Measurements from ENCODE around the gene NAT10.

Gene NAT10

DNA sequence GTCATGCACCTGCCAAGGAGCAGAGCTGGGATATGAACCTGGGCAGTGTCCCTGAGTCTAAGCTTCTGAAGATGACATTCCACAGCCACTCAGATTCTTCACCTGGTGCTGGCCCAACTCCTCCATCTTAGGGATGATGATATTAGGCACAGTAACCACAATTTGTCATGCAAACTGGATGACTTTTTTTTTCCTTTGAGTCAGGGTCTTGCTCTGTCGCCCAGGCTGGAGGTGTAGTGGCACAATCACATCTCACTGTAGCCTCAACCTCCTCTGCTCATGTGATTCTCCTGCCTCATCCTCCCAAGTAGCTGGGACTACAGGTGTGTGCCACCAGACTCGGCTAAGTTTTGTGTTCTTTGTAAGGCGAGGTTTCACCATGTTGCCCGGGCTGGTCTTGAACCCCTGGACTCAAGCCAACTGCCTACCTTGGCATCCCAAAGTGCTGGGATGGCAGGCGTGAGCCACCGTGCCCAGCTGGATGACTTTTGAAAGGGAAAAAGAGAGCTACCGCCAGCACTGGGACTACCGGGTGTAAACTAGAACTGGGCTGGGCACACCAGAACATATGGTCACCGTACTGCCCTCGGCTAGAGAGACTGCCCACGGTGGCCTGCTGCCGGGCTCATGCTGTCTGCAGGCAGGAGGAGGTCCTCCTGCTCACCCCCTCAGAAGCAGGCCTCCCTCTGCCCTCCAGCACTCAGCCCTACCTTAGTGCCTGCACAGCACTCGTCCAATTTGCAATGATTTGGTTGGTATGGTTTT is 77.7 kb downstream of the NAT10 start:
- Histone ChIP-seq H3K4me3 (ENCODE audit: low read depth, low read length, poor library complexity, severe bottlenecking) (no peak overlapping the region), H3K79me2 (ENCODE audit: insufficient read depth, low read length) (no peaks in the 10 kb centered on the region), H3K9ac (ENCODE audit: low read length) (no peak overlapping the region), H3K9me3 (ENCODE audit: low read length) (no peaks in the 10 kb centered on the region), H3K36me3 (ENCODE audit: insufficient read depth, low read length) (no peaks in the 10 kb centered on the region), H4K20me1 (ENCODE audit: insufficient read depth, low read length) (no peaks in the 10 kb centered on the region), H3K27me3 (ENCODE audit: insufficient read depth, low read length) (no peaks in the 10 kb centered on the region), H3F3A (ENCODE audit: insufficient read depth, low read length) (no peaks in the 10 kb centered on the region), H3K4me1 (ENCODE audit: insufficient read depth, low read length, severe bottlenecking) (no peaks in the 10 kb centered on the region), H2AFZ (ENCODE audit: low read length) (no peak overlapping the region), H3K27ac (ENCODE audit: low read depth, low read length, poor library complexity, severe bottlenecking) (no peak overlapping the region), H3K9me2 (ENCODE audit: low read depth, low read length) (no peaks in the 10 kb centered on the region), H3K4me2 (ENCODE audit: low read length) (no peak overlapping the region)
- no peak for TF ChIP-seq EZH2 (IDR thresholded peaks at IDR 0.05; ENCODE audit: borderline replicate concordance, low read length)
- TF ChIP-seq, protein P1, sequence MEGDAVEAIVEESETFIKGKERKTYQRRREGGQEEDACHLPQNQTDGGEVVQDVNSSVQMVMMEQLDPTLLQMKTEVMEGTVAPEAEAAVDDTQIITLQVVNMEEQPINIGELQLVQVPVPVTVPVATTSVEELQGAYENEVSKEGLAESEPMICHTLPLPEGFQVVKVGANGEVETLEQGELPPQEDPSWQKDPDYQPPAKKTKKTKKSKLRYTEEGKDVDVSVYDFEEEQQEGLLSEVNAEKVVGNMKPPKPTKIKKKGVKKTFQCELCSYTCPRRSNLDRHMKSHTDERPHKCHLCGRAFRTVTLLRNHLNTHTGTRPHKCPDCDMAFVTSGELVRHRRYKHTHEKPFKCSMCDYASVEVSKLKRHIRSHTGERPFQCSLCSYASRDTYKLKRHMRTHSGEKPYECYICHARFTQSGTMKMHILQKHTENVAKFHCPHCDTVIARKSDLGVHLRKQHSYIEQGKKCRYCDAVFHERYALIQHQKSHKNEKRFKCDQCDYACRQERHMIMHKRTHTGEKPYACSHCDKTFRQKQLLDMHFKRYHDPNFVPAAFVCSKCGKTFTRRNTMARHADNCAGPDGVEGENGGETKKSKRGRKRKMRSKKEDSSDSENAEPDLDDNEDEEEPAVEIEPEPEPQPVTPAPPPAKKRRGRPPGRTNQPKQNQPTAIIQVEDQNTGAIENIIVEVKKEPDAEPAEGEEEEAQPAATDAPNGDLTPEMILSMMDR (IDR thresholded peaks at IDR 0.05; ENCODE audit: low read length) = no peak

DNA sequence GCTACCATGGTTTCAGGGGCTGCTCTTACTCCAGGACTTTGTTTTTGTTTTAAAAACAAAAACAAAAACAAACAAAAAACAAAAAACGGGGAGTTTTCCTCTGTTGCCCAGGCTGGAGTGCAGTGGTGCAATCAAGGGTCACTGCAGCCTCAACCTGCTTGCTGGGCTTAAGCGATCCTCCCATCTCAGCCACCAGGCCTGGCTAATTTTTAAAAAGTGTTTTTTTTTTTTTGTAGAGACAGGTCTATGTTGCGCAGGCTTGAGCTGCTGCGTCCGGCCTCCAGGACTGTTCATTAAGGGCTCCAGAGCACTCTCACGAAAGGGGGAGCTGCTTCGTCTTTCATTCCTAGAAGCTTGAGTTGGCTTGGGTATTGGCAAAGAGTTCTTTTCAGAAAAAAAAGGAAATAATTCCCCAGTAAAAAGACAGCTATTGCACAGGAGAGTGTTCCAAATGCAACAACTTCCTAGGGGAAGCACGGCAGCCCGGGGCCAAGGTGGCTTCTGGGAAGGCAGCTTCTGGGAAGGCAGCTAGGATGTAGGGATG is 78.5 kb downstream of the NAT10 start:
- Histone ChIP-seq H2AFZ (ENCODE audit: low read length) (no peak overlapping the region), H3K9me3 (ENCODE audit: low read length) (no peaks in the 10 kb centered on the region), H3F3A (ENCODE audit: insufficient read depth, low read length) (no peaks in the 10 kb centered on the region), H3K9me2 (ENCODE audit: low read depth, low read length) (no peaks in the 10 kb centered on the region), H3K9ac (ENCODE audit: low read length) (no peak overlapping the region), H3K79me2 (ENCODE audit: insufficient read depth, low read length) (no peaks in the 10 kb centered on the region), H4K20me1 (ENCODE audit: insufficient read depth, low read length) (no peaks in the 10 kb centered on the region), H3K27ac (ENCODE audit: low read depth, low read length, poor library complexity, severe bottlenecking) (no peak overlapping the region), H3K36me3 (ENCODE audit: insufficient read depth, low read length) (no peaks in the 10 kb centered on the region), H3K4me2 (ENCODE audit: low read length) (no peak overlapping the region), H3K4me1 (ENCODE audit: insufficient read depth, low read length, severe bottlenecking) (no peaks in the 10 kb centered on the region), H3K4me3 (ENCODE audit: low read depth, low read length, poor library complexity, severe bottlenecking) (no peak overlapping the region), H3K27me3 (ENCODE audit: insufficient read depth, low read length) (no peaks in the 10 kb centered on the region)
- no peak for TF ChIP-seq EZH2 (IDR thresholded peaks at IDR 0.05; ENCODE audit: borderline replicate concordance, low read length)
- TF ChIP-seq, protein P1 (IDR thresholded peaks at IDR 0.05; ENCODE audit: low read length) = no peak

DNA sequence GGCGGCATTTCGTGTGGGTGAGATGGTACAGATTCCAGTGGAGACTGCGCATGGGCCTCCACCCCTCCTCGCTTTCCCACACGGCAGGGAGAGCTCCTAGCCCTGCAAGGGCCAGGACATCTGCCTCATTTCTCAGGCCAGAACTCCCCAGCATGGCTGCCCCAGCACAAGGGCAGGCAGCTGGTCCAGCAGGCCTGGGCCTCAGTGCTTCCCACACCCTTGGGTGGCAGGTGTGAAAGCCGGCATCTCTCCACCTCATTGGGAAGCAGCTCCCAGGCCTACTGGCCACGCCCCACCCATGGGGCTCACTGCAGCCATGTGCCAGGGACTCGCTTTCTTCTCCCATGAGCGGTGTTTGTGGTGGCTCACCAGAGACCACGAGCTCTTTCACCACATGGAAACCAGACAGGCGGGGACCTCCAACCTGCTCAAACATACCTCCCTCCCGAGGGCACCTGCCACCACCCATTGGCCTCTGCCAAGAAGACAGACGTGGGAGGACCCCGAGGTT is 79.1 kb downstream of the NAT10 start:
- no peak overlapping the region for H3K9ac ChIP-seq (ENCODE audit: low read length)
- no peaks in the 10 kb centered on the region for H3F3A ChIP-seq (ENCODE audit: insufficient read depth, low read length)
- no peaks in the 10 kb centered on the region for H3K79me2 ChIP-seq (ENCODE audit: insufficient read depth, low read length)
- no peaks in the 10 kb centered on the region for H3K9me2 ChIP-seq (ENCODE audit: low read depth, low read length)
- no peaks in the 10 kb centered on the region for H3K4me1 ChIP-seq (ENCODE audit: insufficient read depth, low read length, severe bottlenecking)
- TF ChIP-seq, protein P1 (IDR thresholded peaks at IDR 0.05; ENCODE audit: low read length) = no peak
- no peak for TF ChIP-seq EZH2 (IDR thresholded peaks at IDR 0.05; ENCODE audit: borderline replicate concordance, low read length)
- H3K27ac ChIP-seq (ENCODE audit: low read depth, low read length, poor library complexity, severe bottlenecking) = no peak overlapping the region
- H3K4me2 ChIP-seq (ENCODE audit: low read length) = no peak overlapping the region
- H2AFZ ChIP-seq (ENCODE audit: low read length) = no peak overlapping the region
- no peaks in the 10 kb centered on the region for H3K27me3 ChIP-seq (ENCODE audit: insufficient read depth, low read length)
- no peaks in the 10 kb centered on the region for H4K20me1 ChIP-seq (ENCODE audit: insufficient read depth, low read length)
- no peak overlapping the region for H3K4me3 ChIP-seq (ENCODE audit: low read depth, low read length, poor library complexity, severe bottlenecking)
- no peaks in the 10 kb centered on the region for H3K36me3 ChIP-seq (ENCODE audit: insufficient read depth, low read length)
- H3K9me3 ChIP-seq (ENCODE audit: low read length) = no peaks in the 10 kb centered on the region
